ENCODE measurements around the gene HAUS7.

Gene HAUS7

DNA sequence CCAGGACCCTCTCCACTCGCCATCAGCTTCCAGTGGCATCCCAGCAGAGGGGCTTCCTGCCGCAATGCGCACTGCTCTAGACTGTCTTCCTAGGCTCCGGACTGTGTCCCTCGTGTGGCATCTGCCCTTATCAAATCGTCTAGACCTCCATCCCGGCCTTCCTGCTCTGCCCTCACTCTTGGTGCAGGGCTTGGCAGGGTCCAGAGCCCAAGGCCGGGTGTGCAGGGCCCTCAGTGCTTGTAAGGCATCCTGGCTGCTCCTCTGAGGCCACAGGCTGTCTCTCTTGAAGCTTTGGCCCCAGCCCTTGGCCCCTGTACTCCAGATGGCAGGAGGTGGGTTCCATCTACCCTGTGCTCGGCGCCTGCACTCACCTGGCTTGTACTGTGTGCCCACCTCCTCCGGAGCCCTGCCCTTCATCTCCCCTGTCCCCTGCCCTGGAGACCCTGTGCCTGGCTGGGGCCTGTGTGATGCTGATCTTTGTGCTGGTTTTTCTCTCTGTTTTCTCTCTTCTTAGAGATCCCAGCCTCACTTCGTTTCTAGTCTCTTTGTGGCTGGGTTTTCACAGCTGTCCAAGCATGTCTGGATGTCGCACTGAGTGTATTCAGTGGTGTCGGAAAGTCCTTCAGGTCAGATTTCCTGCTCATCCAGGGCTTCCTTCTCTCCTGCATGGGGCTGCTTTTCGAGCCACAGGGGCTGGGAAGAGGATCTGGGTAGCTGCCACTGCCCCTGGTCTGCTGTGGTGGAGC, 20.8 kb downstream of the HAUS7 start:
- no peak overlapping the region for H3K9ac ChIP-seq
- TF ChIP-seq Cebpa-rat (IDR thresholded peaks at IDR 0.05) = no peak
- no peak overlapping the region for H3K4me2 ChIP-seq
- H3K9me3 ChIP-seq (replicated peaks in 1 of 11) = peaks cover 0 to 11% (median 0%) of the 10 kb centered on the region in 11 experiments; a peak in 5 of 22 replicates
- peaks cover 0 to 70% (median 23%) of the 10 kb centered on the region in 11 experiments; a peak in 13 of 22 replicates for H4K20me1 ChIP-seq
- peaks cover 0 to 3% (median 0%) of the 10 kb centered on the region in 10 experiments; a peak in 1 of 20 replicates for H3K4me1 ChIP-seq
- H3K27me3 ChIP-seq = peaks cover 73 to 89% (median 81%) of the 10 kb centered on the region in 11 experiments
- H3K27ac ChIP-seq = no peak overlapping the region
- H3K4me3 ChIP-seq = no peak overlapping the region
- peaks cover 0 to 38% (median 13%) of the 10 kb centered on the region in 11 experiments; a peak in 9 of 22 replicates for H3K36me3 ChIP-seq

DNA sequence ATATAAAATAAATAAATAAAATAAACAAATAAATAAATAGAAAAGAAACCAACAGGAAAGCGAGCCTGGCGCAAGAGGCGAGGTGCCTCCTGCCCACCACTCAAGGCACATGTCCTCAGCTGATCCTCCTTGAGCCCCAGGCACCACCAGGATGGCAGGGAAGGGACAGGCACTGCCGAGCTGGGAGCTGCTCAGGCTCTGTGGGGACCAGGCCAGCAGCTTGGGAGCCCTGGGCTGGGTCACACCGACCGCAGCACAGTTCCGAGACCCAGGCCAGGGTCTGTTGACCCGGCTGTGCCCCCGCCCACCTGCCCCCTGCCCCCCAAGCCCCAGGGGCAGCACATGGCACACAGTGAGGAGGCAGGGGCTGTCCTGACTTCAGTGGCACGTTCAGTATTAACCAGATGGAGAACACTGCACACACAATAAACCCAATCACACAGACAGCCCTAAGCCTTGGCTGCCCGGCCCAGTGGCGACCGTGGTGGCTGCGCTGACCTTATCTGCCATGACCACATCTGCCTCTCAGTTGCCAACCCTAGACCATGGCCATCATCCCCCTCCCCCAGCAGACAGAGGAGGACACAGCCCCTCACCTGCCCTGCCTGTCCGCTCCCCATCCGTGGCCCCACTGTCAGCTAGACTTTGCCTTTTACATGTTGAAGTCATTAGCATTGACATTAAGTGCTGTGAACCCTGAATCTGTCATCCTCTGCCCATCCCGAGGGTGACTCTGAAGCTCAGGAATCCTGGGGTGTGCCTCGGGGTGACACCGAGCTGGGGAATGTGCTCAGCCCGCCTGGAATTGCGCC, 21.6 kb downstream of the HAUS7 start:
- no peak overlapping the region for H3K27ac ChIP-seq
- H3K9ac ChIP-seq = no peak overlapping the region
- H3K4me1 ChIP-seq = peaks cover 0 to 3% (median 0%) of the 10 kb centered on the region in 10 experiments; a peak in 1 of 20 replicates
- peaks cover 0 to 78% (median 27%) of the 10 kb centered on the region in 11 experiments; a peak in 13 of 22 replicates for H4K20me1 ChIP-seq
- peaks cover 0 to 11% (median 0%) of the 10 kb centered on the region in 11 experiments; a peak in 5 of 22 replicates for H3K9me3 ChIP-seq (replicated peaks in 1 of 11)
- peaks cover 0 to 34% (median 9%) of the 10 kb centered on the region in 11 experiments; a peak in 9 of 22 replicates for H3K36me3 ChIP-seq
- no peak overlapping the region for H3K4me3 ChIP-seq
- peaks cover 70 to 91% (median 79%) of the 10 kb centered on the region in 11 experiments for H3K27me3 ChIP-seq
- no peak for TF ChIP-seq Cebpa-rat (IDR thresholded peaks at IDR 0.05)
- no peak overlapping the region for H3K4me2 ChIP-seq

DNA sequence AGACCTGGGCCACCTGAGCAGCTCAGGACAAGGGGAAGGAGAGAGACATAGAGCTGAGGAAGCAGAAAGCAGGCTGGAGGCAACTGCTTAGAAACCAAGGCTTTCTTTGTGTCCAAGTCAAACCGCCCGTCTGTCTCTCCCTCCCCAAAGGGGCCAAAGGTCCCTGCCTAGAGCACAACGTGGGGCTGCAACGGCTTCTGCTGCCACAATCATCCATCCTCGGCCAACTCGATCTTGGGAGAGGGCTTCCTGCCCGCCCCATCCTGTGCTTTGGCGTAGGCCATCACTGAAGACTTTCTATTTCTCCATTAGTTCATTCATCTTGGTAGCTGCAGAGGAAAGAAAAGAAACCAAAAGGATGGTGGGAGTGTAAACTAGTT, 22.8 kb downstream of the HAUS7 start:
- no peak overlapping the region for H3K9ac ChIP-seq
- H3K4me3 ChIP-seq = no peak overlapping the region
- peaks cover 0 to 11% (median 0%) of the 10 kb centered on the region in 11 experiments; a peak in 6 of 22 replicates for H3K9me3 ChIP-seq (replicated peaks in 1 of 11)
- peaks cover 59 to 91% (median 70%) of the 10 kb centered on the region in 11 experiments for H3K27me3 ChIP-seq
- TF ChIP-seq Cebpa-rat (IDR thresholded peaks at IDR 0.05) = no peak
- peaks cover 0 to 78% (median 27%) of the 10 kb centered on the region in 11 experiments; a peak in 13 of 22 replicates for H4K20me1 ChIP-seq
- H3K36me3 ChIP-seq = peaks cover 0 to 30% (median 7%) of the 10 kb centered on the region in 11 experiments; a peak in 8 of 22 replicates
- H3K27ac ChIP-seq = no peak overlapping the region
- peaks cover 0 to 3% (median 0%) of the 10 kb centered on the region in 10 experiments; a peak in 1 of 20 replicates for H3K4me1 ChIP-seq
- no peak overlapping the region for H3K4me2 ChIP-seq

DNA sequence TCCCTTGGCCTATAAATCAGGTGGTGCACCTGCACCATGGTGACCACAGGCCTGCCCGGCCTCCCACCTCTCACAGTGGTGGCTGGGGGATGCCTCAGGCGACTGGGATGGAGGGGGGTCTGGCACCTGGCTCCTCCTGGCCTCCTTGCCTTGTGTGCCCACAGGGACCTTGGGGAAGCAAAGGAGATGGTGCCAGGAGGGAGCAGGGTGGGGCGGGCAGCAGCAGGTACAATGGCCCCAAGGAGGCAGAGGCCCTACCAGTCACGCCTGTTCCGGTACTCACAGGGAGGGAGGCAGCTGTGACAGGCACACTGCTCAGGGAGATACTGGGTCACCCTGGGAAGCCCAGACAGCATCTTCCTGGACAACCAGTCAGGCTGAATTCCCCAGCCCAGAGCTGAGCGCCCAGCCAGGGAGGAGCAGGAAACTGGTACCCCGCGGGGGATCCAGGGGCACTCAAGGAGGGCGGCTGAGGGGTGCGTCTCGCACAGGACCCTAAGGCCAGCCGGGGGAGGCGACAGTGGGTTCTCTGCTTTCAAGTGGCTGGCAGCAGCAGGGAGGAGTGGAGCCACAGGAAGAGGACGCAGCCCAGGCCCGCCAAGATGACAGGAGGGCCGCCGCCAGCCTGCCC, 23.3 kb downstream of the HAUS7 start:
- Histone ChIP-seq H3K9me3 (replicated peaks in 1 of 11) (peaks cover 0 to 11% (median 0%) of the 10 kb centered on the region in 11 experiments; a peak in 6 of 22 replicates), H3K9ac (no peak overlapping the region), H3K4me1 (peaks cover 0 to 3% (median 0%) of the 10 kb centered on the region in 10 experiments; a peak in 1 of 20 replicates), H3K4me2 (no peak overlapping the region), H3K4me3 (no peak overlapping the region), H3K36me3 (peaks cover 0 to 29% (median 7%) of the 10 kb centered on the region in 11 experiments; a peak in 8 of 22 replicates), H3K27me3 (peaks cover 55 to 91% (median 65%) of the 10 kb centered on the region in 11 experiments), H4K20me1 (peaks cover 0 to 76% (median 27%) of the 10 kb centered on the region in 11 experiments; a peak in 13 of 22 replicates), H3K27ac (no peak overlapping the region)
- no peak for TF ChIP-seq Cebpa-rat (IDR thresholded peaks at IDR 0.05)

DNA sequence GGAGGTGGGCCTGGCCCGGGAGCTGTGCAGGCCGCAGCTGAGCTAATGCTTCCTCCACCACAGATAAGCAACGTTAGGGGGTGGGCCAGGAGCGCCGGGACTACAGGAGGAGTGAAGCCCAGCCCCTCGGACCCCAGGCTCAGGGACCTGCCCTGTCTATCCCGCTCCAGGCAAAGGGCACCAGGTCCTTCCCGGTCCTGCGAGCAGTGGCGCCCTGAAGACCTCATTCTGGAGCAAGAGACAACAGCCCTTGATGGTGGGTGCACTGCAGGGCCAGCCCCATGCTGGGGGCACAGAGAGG, 23.8 kb downstream of the HAUS7 start:
- Histone ChIP-seq H4K20me1 (peaks cover 0 to 71% (median 27%) of the 10 kb centered on the region in 11 experiments; a peak in 13 of 22 replicates), H3K4me2 (no peak overlapping the region), H3K4me3 (no peak overlapping the region), H3K36me3 (peaks cover 0 to 25% (median 7%) of the 10 kb centered on the region in 11 experiments; a peak in 8 of 22 replicates), H3K27me3 (peaks cover 52 to 88% (median 60%) of the 10 kb centered on the region in 11 experiments), H3K27ac (no peak overlapping the region), H3K9ac (no peak overlapping the region), H3K4me1 (peaks cover 0 to 3% (median 0%) of the 10 kb centered on the region in 10 experiments; a peak in 1 of 20 replicates), H3K9me3 (replicated peaks in 1 of 11) (peaks cover 0 to 11% (median 0%) of the 10 kb centered on the region in 11 experiments; a peak in 6 of 22 replicates)
- no peak for TF ChIP-seq Cebpa-rat (IDR thresholded peaks at IDR 0.05)

DNA sequence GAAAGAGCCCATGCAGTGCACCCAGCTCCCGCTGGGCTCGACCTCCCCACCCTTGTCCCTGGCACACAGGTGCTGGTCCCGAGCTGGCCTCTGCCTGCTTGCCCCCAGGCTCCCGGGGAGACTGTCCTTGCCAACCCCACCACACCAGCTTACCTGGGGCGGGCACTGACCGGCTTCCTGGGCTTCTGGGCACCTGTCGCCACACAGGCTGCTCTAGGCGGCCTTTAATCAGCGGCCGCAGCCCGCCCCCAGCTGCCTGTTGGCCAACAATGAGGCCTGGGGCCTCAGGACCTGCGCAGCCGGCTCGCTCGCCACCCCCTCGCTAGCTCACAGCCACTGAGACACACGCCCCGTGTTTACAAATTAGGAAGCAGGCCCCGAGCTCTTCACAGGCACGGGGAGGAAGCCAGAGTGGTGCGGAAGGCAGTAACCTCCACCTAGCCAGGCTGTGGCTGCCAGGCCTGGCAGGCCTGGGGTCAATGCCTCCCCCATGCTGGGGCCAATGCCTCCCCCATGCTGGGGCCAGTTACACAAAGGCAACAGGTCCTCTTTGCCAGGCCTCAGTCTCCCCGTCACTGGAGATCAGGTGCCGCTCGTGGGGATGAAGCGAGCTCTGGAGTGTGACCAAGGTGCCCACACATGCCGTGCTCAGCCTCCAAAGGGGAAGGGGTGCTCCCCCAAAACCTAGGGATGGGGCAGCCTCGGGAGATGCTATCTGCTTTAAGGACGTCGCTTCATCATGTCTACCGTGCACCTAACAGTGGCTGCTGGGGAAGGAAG, 24.3 kb downstream of the HAUS7 start, which contains the start of gene TREX2:
TREX2 (minus strand) TSS at position 201 of the 780 bp plus-strand sequence. CDS start 626 bp downstream, outside the sequence.
- H3K4me1 ChIP-seq = peaks cover 0 to 3% (median 0%) of the 10 kb centered on the region in 10 experiments; a peak in 1 of 20 replicates
- H4K20me1 ChIP-seq = peaks cover 0 to 66% (median 27%) of the 10 kb centered on the region in 11 experiments; a peak in 12 of 22 replicates
- peaks cover 0 to 11% (median 0%) of the 10 kb centered on the region in 11 experiments; a peak in 6 of 22 replicates for H3K9me3 ChIP-seq (replicated peaks in 1 of 11)
- no peak within 1 kb of the TSS for H3K4me3 ChIP-seq
- peaks cover 0 to 20% (median 7%) of the 10 kb centered on the region in 11 experiments; a peak in 7 of 22 replicates for H3K36me3 ChIP-seq
- H3K27ac ChIP-seq = no peak within 1 kb of the TSS
- no peak within 1 kb of the TSS for H3K9ac ChIP-seq
- TF ChIP-seq Cebpa-rat (IDR thresholded peaks at IDR 0.05) = no peak
- H3K27me3 ChIP-seq = peaks cover 47 to 83% (median 58%) of the 10 kb centered on the region in 11 experiments
- no peak within 1 kb of the TSS for H3K4me2 ChIP-seq

DNA sequence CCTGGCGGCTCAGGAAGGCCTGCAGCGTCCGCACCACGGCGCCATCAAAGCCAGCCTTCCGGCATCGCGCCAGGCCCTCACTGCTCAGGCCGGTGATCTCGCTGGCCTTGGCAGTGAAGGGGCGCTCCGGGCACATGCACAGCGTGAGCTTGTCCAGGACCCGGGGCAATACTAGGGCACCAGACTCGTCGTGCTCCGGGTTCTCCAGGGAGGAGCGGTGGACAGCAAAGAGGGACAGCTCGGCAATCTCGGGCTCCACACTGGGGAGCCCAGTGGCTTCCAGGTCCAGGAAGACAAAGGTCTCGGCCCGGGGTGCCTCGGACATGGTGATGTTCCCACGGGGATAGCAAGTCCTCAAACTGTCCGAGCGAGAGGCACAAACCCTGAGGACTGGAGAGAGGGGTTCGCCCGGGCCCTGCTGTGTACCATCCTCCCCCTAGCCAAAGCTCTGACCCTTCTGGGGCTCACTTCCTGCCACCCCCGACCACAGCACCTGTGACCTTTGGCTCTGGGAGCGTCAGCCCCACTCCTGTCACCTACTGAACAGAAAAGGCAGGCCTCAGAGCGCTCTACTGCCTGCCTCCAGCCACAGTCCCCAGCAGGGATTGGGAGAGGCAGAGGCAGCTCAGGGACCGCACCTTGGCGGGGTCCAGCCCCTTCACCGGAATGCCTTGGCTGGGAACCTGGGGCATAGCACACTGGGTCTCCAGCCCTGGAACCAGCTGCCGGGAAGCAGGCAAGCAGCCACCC, 25.1 kb downstream of the HAUS7 start:
- no peak overlapping the region for H3K4me2 ChIP-seq

More for the DNA sequence above, 25.1 kb downstream of the HAUS7 start:
- Histone ChIP-seq H4K20me1 (peaks cover 0 to 58% (median 21%) of the 10 kb centered on the region in 11 experiments; a peak in 12 of 22 replicates), H3K4me1 (peaks cover 0 to 3% (median 0%) of the 10 kb centered on the region in 10 experiments; a peak in 1 of 20 replicates), H3K9ac (no peak overlapping the region), H3K4me3 (no peak overlapping the region), H3K27me3 (peaks cover 39 to 79% (median 53%) of the 10 kb centered on the region in 11 experiments), H3K36me3 (peaks cover 0 to 12% (median 4%) of the 10 kb centered on the region in 11 experiments; a peak in 7 of 22 replicates), H3K27ac (no peak overlapping the region), H3K9me3 (replicated peaks in 1 of 11) (peaks cover 0 to 11% (median 0%) of the 10 kb centered on the region in 11 experiments; a peak in 6 of 22 replicates)
- no peak for TF ChIP-seq Cebpa-rat (IDR thresholded peaks at IDR 0.05)

Measured in BLaER1 treated with 17β-estradiol and CSF1 and Interleukin-3, amounts not matched to agents 10 nM and 100 nM (cell line).